K562 (cell line): Measurements from ENCODE around the gene SLC10A3. TPM values are rescaled to one million over a fixed set of nuclear protein-coding genes. Genes with fewer than 3 reads are reported as not detected.

ENCODE experiments used
- CBX1 ChIP-seq: sonication (generic); IDR thresholded peaks from 2 replicates; pipeline ENCODE4 v1.6.1; 2016; ENCODE audit warnings: antibody characterized with exemption, low read depth, mild to moderate bottlenecking
- DNMT1 ChIP-seq: fragments of 450-650 bp; IDR thresholded peaks from 2 replicates; pipeline ENCODE4 v1.6.1; 2016; ENCODE audit warnings: antibody characterized with exemption, mild to moderate bottlenecking
- EHMT2 ChIP-seq: fragments of 450-650 bp; IDR thresholded peaks from 2 replicates; pipeline ENCODE4 v1.6.1; 2018; ENCODE audit warnings: antibody characterized with exemption
- ETV5 ChIP-seq: sonication (generic); formaldehyde crosslinking; IDR thresholded peaks from 2 replicates; pipeline ENCODE4 v1.4.0; 2020; ENCODE audit warnings: low read depth, mild to moderate bottlenecking, missing genetic modification reagents
- FOXK1 ChIP-seq: sonication (generic); formaldehyde crosslinking; IDR thresholded peaks from 2 replicates; pipeline ENCODE4 v1.8.0; 2022; ENCODE audit warnings: missing genetic modification reagents, mild to moderate bottlenecking, borderline replicate concordance
- HIVEP1 ChIP-seq: fragments of 250-450 bp; sonication (Bioruptor Pico); IDR thresholded peaks from 2 replicates; pipeline ENCODE4 v1.4.0; 2020; ENCODE audit warnings: mild to moderate bottlenecking
- KLF13 ChIP-seq: fragments of 450-650 bp; IDR thresholded peaks from 2 replicates; pipeline ENCODE4 v1.6.1; 2016; ENCODE audit warnings: missing genetic modification characterization, low read depth, mild to moderate bottlenecking, missing compliant biosample characterization, moderate library complexity, borderline replicate concordance
- NONO ChIP-seq, 2 experiments: fragments of 200-400 bp in 1 of 2; fragments of 450-650 bp in 1 of 2; formaldehyde crosslinking in 1 of 2; IDR thresholded peaks; 2 replicates each; pipeline ENCODE4 v1.6.1; 2017; ENCODE audit warnings: low read depth in 2 of 2, mild to moderate bottlenecking in 2 of 2, moderate library complexity in 2 of 2, low read length in 1 of 2
- POLR2A ChIP-seq: fragments of 450-650 bp; conservative IDR thresholded peaks from 2 replicates; pipeline ENCODE4 v1.6.1; 2016
- POLR3A ChIP-seq: IDR thresholded peaks from 2 replicates; pipeline ENCODE4 v1.6.1; 2011; ENCODE audit warnings: borderline replicate concordance, mild to moderate bottlenecking, moderate library complexity; ENCODE audit not compliant: insufficient read length, insufficient read depth; ENCODE audit errors: extremely low read depth
- PPARD ChIP-seq: fragments of 250-450 bp; sonication (Bioruptor Pico); IDR thresholded peaks from 2 replicates; pipeline ENCODE4 v1.8.0; 2022; ENCODE audit warnings: inconsistent platforms, mild to moderate bottlenecking, moderate library complexity
- RB1 ChIP-seq: fragments of 450-650 bp; IDR thresholded peaks from 2 replicates; pipeline ENCODE4 v1.6.1; 2017; ENCODE audit warnings: low read depth, mild to moderate bottlenecking
- RNF219 ChIP-seq: fragments of 250-450 bp; sonication (Bioruptor Pico); IDR thresholded peaks from 2 replicates; pipeline ENCODE4 v1.5.0; 2022; ENCODE audit warnings: mild to moderate bottlenecking
- SMARCE1 ChIP-seq: fragments of 450-650 bp; IDR thresholded peaks from 2 replicates; pipeline ENCODE4 v1.7.1; 2016; ENCODE audit warnings: mild to moderate bottlenecking
- SUPT5H ChIP-seq: fragments of 450-650 bp; IDR thresholded peaks from 2 replicates; pipeline ENCODE4 v1.6.1; 2016
- TAF9B ChIP-seq: fragments of 450-650 bp; IDR thresholded peaks from 2 replicates; pipeline ENCODE4 v1.6.1; 2018; ENCODE audit warnings: mild to moderate bottlenecking; ENCODE audit not compliant: partially characterized antibody
- TRIM25 ChIP-seq: fragments of 450-650 bp; IDR thresholded peaks from 2 replicates; pipeline ENCODE4 v1.7.0; 2016; ENCODE audit warnings: borderline replicate concordance
- ZBTB9 ChIP-seq: fragments of 450-650 bp; formaldehyde crosslinking; IDR thresholded peaks from 2 replicates; pipeline ENCODE4 v1.4.0; 2020; ENCODE audit warnings: mild to moderate bottlenecking, moderate library complexity
- ZFP36 ChIP-seq: fragments of 150-350 bp; IDR thresholded peaks from 2 replicates; pipeline ENCODE4 v1.6.1; 2018; ENCODE audit warnings: low read length, low read depth; ENCODE audit not compliant: partially characterized antibody
- ZNF146 ChIP-seq: IDR thresholded peaks from one replicate; pipeline ENCODE4 v1.6.1; 2018; ENCODE audit warnings: missing compliant biosample characterization; ENCODE audit not compliant: unreplicated experiment
- ZNF184 ChIP-seq: sonication (generic); formaldehyde crosslinking; IDR thresholded peaks from 2 replicates; pipeline ENCODE4 v1.5.0; 2020; ENCODE audit warnings: missing genetic modification reagents
- ZNF324 ChIP-seq: fragments of 250-450 bp; sonication (Bioruptor Pico); IDR thresholded peaks from 2 replicates; pipeline ENCODE4 v1.4.0; 2020; ENCODE audit warnings: mild to moderate bottlenecking
- ZNF445 ChIP-seq: fragments of 250-450 bp; sonication (Bioruptor Pico); IDR thresholded peaks from 2 replicates; pipeline ENCODE4 v1.4.0; 2020; ENCODE audit warnings: low read depth, mild to moderate bottlenecking, moderate library complexity
- ZNF830 ChIP-seq: fragments of 250-450 bp; sonication (Bioruptor Pico); IDR thresholded peaks from 2 replicates; pipeline ENCODE4 v1.5.0; 2021; ENCODE audit warnings: mild to moderate bottlenecking
- polyA plus RNA-seq, 8 experiments: library from polyadenylated mRNA; depleted of rRNA in 4 of 8; stranded (reverse) in 5 of 8; unstranded in 3 of 8; fragments of >200 nt; fragmentation: Nextera tagmentation in 2 of 8; fragmentation: Illumina TruSeq in 1 of 8; extraction: Ambion mirVana in 2 of 8; extraction: Trizol in 1 of 8; gene quantifications; 2 replicates each; pipeline versions ENCODE4 v1.2.1 to v1.2.3, GENCODE V29; 2011 to 2014; ENCODE audit warnings: inconsistent platforms in 1 of 8, missing spikeins in 1 of 8
- total RNA-seq, 7 experiments: library from RNA; depleted of rRNA in 6 of 7; stranded (reverse); fragments of >200 nt in 6 of 7; fragmentation: Illumina TruSeq in 2 of 7; extraction: Trizol in 2 of 7; gene quantifications; 2 replicates each; pipeline versions ENCODE4 v1.2.1 to v1.2.3, GENCODE V29; 2011 to 2021; ENCODE audit warnings: low replicate concordance in 1 of 7

The SLC10A3 gene
- total and polyA plus RNA-seq, 9 of the 15 experiments (the other 6 are each of a cell fraction or from before 2014, with no cell fraction given): 5.2 to 30.6 (median 16.7) TPM

DNA sequence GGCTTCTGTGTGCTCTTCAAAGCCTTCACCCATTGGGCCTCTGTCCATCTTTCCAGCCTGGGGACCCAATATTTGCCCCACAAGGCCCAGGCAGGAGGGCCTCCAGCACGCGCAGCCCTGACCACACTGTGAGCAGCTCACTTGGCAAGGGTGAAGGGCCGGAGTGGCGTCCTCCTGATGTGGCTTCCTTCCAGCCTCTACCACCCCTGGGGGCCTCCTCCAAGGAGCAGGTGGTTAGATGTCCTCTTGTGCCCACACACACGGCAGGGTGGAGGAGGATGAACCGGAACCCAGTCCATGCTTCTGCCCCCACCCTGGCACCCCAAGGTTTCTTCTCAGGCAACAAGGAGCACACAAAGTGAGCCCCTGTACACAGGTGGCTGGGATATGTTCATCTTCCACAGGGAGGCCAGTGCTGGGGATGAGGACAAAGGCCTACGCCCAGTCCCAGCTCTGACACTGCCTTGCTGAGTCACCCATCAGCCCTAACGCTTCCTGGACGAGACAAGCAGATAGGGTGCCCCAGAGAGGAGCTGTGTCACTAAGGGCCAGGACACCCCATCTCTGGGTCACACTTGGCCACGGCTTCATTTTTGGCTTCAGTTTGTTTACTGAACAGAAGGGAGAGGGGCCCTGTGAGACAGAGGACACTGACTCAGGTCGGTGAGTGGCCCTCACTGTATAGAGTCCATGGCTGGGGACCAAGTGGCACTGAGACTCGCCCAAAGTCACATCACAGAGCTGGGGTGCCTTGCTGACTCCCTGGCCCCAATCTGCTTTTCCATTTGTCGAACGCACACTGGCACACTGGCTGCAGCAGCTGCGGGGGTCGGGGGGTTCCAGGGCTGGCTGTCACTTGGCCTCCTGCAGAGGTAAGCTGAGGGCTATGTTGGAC, 5.9 kb downstream of the SLC10A3 start (continued):
- no peak for TF ChIP-seq TRIM25
- 0 out of 2 replicates have a peak, but pooled peaks have one; percentile 44 for TF ChIP-seq SMARCE1
- TF ChIP-seq ZNF146: no peak
- no peak for TF ChIP-seq DNMT1
- no peak for TF ChIP-seq ZNF830
- TF ChIP-seq RB1: peak; percentile 17; the same call in 1 of the 2 replicates
- TF ChIP-seq ETV5: 0 out of 2 replicates have a peak, but pooled peaks have one; percentile 46
- TF ChIP-seq POLR2A: peak; percentile 71
- TF ChIP-seq EHMT2: no peak
- TF ChIP-seq TAF9B: peak; percentile 32
- no peak for TF ChIP-seq CBX1
- 0 out of 2 replicates have a peak, but pooled peaks have one; percentile 26 for TF ChIP-seq FOXK1
- TF ChIP-seq SUPT5H: peak; percentile 66
- TF ChIP-seq KLF13 (tag): no peak
- TF ChIP-seq ZNF445: no peak
- TF ChIP-seq PPARD (CRISPR knock-in tag): no peak
- TF ChIP-seq HIVEP1 (CRISPR knock-in tag): 0 out of 2 replicates have a peak, but pooled peaks have one; percentile 46
- TF ChIP-seq ZBTB9 (CRISPR knock-in tag): peak; percentile 29; the same call in 1 of the 2 replicates
- no peak for TF ChIP-seq ZNF184 (CRISPR knock-in tag)
- no peak for TF ChIP-seq POLR3A
- no peak for TF ChIP-seq RNF219 (CRISPR knock-in tag)
- TF ChIP-seq NONO (IDR thresholded peaks at IDR 0.05; ENCODE audit: low read depth in 2 of 2, low read length in 1 of 2): no peak
- no peak for TF ChIP-seq ZNF324 (CRISPR knock-in tag)
- TF ChIP-seq ZFP36: no peak
